ENCODE results near the gene PEX7.
"Not testable (repeated sequence)": the region's sequence is repeated elsewhere in the genome, so short reads cannot be mapped to it uniquely, and the experiment has no call there.

The PEX7 gene

GRCh38 chr6:136927292-136927691, 104.9 kb downstream of the PEX7 start:
- Histone ChIP-seq H3K9me3 (ENCODE audit: insufficient read depth, low read depth, low read length) (no peaks in the 10 kb centered on the region), H3K4me1 (ENCODE audit: insufficient read depth, low read length) (peaks cover under 1% of the 10 kb centered on the region; the same call in 1 of the 2 replicates), H3K27me3 (ENCODE audit: insufficient read depth, low read length) (peaks cover 38% of the 10 kb centered on the region), H3K4me3 (ENCODE audit: low read length) (no peak overlapping the region), H3K27ac (ENCODE audit: low read depth, low read length) (no peak overlapping the region), H3K36me3 (ENCODE audit: insufficient read depth, low read length) (no peaks in the 10 kb centered on the region), H3K9ac (ENCODE audit: low read depth, low read length) (no peak overlapping the region)
- WGBS = 70% methylated on average over 3 of the region's 3 CpGs

DNA sequence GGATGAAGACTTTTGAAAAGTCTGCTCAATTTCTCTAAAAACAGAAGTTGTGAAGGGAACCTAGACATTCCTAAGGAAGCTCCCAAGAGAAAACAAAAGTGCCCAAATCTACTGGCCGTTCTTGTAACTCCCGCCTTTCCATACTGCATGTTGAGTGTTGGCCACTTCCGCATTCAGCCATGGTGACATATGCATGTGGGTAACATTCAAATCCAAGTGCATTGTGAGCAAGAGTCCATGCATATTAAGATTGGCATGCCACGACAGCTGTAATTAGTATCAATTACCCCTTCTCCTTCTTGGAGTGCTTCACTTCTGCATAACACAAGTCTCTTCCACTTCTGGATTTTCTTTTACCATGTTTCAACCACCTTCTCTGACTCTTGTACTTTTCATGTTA, 108.1 kb downstream of the PEX7 start:
- H3K36me3 ChIP-seq (ENCODE audit: insufficient read depth, low read length) = no peaks in the 10 kb centered on the region
- peaks cover 12% of the 10 kb centered on the region; the same call in 1 of the 2 replicates for H3K4me1 ChIP-seq (ENCODE audit: insufficient read depth, low read length)
- no peak overlapping the region for H3K27ac ChIP-seq (ENCODE audit: low read depth, low read length)
- H3K9me3 ChIP-seq (ENCODE audit: insufficient read depth, low read depth, low read length) = no peaks in the 10 kb centered on the region
- no peak overlapping the region for H3K9ac ChIP-seq (ENCODE audit: low read depth, low read length)
- 93% methylated on average over 4 of the region's 4 CpGs for WGBS
- H3K27me3 ChIP-seq (ENCODE audit: insufficient read depth, low read length) = peaks cover 17% of the 10 kb centered on the region; the same call in 1 of the 2 replicates
- H3K4me3 ChIP-seq (ENCODE audit: low read length) = no peak overlapping the region

DNA sequence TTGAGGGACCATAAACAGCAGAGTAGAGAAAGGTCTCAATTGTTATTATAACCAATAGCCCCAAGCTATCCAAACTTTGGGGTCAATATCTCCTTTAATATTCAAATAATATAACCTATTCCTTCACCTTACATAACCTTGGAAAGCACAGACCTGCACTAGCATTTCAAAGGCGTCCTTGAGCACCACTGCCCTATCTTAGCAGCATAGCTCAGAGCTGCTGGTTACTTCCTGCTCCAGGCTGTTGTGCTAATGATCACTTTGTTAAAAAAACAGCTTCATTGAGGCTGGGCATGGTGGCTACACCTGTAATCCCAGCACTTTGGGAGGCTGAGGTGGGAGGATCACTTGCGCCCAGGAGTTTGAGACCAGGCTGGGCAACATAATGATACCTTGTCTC, 110.2 kb downstream of the PEX7 start:
- Histone ChIP-seq H3K36me3 (ENCODE audit: insufficient read depth, low read length) (no peaks in the 10 kb centered on the region), H3K9ac (ENCODE audit: low read depth, low read length) (no peak overlapping the region), H3K27me3 (ENCODE audit: insufficient read depth, low read length) (peaks cover 18% of the 10 kb centered on the region; the same call in 1 of the 2 replicates), H3K27ac (ENCODE audit: low read depth, low read length) (no peak overlapping the region), H3K4me1 (ENCODE audit: insufficient read depth, low read length) (peaks cover 12% of the 10 kb centered on the region; the same call in 1 of the 2 replicates), H3K9me3 (ENCODE audit: insufficient read depth, low read depth, low read length) (no peaks in the 10 kb centered on the region), H3K4me3 (ENCODE audit: low read length) (no peak overlapping the region)
- 49% methylated on average over 2 of the region's 2 CpGs for WGBS

DNA sequence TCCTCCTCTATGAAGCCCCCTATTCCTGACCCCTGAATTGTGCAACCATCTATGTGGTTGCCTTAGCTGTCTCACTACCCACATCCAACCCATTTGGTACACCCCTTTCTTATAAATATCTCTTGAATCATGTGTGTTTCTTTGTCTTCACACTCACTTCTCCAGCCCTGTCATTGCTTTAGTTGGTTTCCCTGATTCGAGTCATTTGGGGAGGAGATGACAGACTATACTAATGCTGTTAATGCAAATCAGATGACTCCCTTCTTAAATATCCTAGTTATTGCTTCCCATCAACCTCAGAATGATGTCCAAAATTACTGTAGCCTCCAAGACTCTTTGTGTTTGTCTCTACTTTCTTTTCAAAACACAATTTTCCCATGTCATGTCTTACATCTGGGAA, 122.7 kb downstream of the PEX7 start:
- H3K9ac ChIP-seq (ENCODE audit: low read depth, low read length) = no peak overlapping the region
- H3K4me1 ChIP-seq (ENCODE audit: insufficient read depth, low read length) = peaks cover 14% of the 10 kb centered on the region
- WGBS = 75% methylated on average over 1 of the region's 1 CpG
- no peak overlapping the region for H3K4me3 ChIP-seq (ENCODE audit: low read length)
- H3K36me3 ChIP-seq (ENCODE audit: insufficient read depth, low read length) = no peaks in the 10 kb centered on the region
- no peaks in the 10 kb centered on the region for H3K27me3 ChIP-seq (ENCODE audit: insufficient read depth, low read length)
- no peak overlapping the region for H3K27ac ChIP-seq (ENCODE audit: low read depth, low read length)
- peaks cover 7% of the 10 kb centered on the region for H3K9me3 ChIP-seq (ENCODE audit: insufficient read depth, low read depth, low read length)

DNA sequence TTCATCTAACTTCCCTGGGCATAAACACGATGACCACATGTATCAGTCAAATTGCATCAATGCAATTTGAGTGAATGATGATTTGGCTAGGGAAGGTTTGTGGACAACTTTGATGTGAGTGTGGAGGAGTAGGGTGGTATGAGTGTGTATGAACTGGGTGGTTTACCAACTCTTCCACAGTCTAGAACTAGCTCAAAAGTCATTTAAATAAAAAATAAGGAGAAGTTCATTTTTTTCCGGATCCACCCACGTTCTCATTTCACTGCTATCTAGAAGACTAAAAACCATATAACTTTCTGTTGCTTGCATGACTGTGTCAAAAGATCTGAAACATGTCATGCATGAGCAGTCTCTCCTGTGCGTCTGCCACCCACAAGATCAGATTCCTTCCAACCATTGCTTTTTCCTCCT, 123.3 kb downstream of the PEX7 start:
- H3K4me3 ChIP-seq (ENCODE audit: low read length) = no peak overlapping the region
- H3K36me3 ChIP-seq (ENCODE audit: insufficient read depth, low read length) = no peaks in the 10 kb centered on the region
- H3K9ac ChIP-seq (ENCODE audit: low read depth, low read length) = no peak overlapping the region
- H3K9me3 ChIP-seq (ENCODE audit: insufficient read depth, low read depth, low read length) = peaks cover 7% of the 10 kb centered on the region
- no peaks in the 10 kb centered on the region for H3K27me3 ChIP-seq (ENCODE audit: insufficient read depth, low read length)
- peaks cover 14% of the 10 kb centered on the region for H3K4me1 ChIP-seq (ENCODE audit: insufficient read depth, low read length)
- WGBS = 98% methylated on average over 4 of the region's 4 CpGs
- no peak overlapping the region for H3K27ac ChIP-seq (ENCODE audit: low read depth, low read length)

DNA sequence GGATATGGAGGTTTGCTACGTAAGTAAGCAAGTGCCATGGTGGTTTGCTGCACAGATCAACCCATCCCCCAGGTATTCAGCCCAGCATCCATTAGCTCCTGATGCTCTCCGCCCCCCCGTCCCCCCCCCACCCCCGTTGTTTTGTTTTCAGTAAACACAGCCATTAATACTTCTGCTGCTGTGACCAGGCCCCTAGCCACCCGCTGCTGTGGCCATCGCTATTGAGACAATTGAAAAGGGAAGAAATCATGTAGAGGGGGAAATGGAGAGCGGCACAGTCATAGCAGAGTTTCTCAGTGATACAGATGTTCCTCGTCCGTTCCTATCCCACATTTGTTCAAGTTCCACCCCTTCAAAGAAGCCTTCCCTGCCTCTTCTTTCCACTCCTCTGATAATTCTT, 124.6 kb downstream of the PEX7 start:
- Histone ChIP-seq H3K9ac (ENCODE audit: low read depth, low read length) (no peak overlapping the region), H3K4me1 (ENCODE audit: insufficient read depth, low read length) (peaks cover 14% of the 10 kb centered on the region), H3K27me3 (ENCODE audit: insufficient read depth, low read length) (no peaks in the 10 kb centered on the region), H3K27ac (ENCODE audit: low read depth, low read length) (no peak overlapping the region), H3K36me3 (ENCODE audit: insufficient read depth, low read length) (no peaks in the 10 kb centered on the region), H3K4me3 (ENCODE audit: low read length) (no peak overlapping the region), H3K9me3 (ENCODE audit: insufficient read depth, low read depth, low read length) (peaks cover 7% of the 10 kb centered on the region)
- WGBS = 22% methylated on average over 8 of the region's 9 CpGs

DNA sequence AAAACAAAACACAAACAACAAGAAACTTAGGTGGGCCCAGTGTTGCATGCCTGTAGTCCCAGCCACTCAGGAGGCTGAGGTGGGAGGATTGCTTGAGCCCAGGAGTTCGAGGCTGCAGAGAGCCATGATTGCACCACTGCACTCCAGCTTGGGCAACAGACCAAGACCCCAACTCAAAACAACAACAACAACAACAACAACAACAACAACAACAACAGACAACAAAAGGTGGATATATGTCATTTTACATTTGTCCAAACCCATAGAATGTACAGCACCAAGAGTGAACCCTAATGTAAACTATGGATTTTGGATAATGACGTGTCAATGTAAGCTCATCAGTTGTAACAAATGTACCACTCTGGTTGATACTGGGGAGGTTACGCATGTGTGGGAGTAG, 127.6 kb downstream of the PEX7 start:
- not testable (repeated sequence) for H3K9me3 ChIP-seq (ENCODE audit: insufficient read depth, low read depth, low read length); H3K27me3 ChIP-seq (ENCODE audit: insufficient read depth, low read length); H3K36me3 ChIP-seq (ENCODE audit: insufficient read depth, low read length); H3K9ac ChIP-seq (ENCODE audit: low read depth, low read length); H3K4me3 ChIP-seq (ENCODE audit: low read length); H3K27ac ChIP-seq (ENCODE audit: low read depth, low read length)
- 90% methylated on average over 3 of the region's 3 CpGs for WGBS
- H3K4me1 ChIP-seq (ENCODE audit: insufficient read depth, low read length) = peaks cover 16% of the 10 kb centered on the region

DNA sequence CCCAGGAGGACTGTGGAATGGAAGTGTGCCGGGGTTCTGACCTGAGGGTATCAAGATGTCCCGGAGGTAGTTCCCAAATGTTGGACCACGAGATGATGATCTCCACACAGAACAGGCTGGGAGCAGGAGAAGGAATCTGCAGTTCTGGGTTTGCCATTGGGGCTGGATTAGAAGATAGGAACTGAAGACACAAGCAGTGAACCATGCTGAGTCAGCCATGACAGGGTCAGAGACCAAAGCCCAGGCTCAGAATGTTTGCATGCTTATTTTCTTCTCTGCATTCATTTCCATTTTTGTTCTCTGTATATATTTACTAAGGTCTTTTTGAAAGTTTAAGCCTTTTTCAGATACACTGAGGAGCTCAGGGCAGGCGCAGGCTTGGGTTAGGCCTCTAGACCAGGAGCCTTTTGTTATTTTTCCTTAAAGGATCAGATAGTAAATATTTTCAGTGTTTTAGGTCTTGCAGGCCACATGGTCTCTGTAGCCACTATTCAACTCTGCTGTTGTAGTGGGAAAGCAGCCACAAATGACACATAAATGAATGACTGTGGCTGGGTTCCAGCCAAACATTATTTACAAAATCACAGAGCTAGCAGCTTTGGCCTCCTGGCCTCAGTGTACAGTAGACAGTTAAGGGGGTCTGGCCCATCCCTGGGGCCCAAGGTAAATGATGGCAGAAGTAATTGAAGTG, 128.2 kb downstream of the PEX7 start:
- H3K27ac ChIP-seq (ENCODE audit: low read depth, low read length) = no peak overlapping the region
- peaks cover 7% of the 10 kb centered on the region for H3K9me3 ChIP-seq (ENCODE audit: insufficient read depth, low read depth, low read length)
- 91% methylated on average over 4 of the region's 4 CpGs for WGBS
- H3K4me1 ChIP-seq (ENCODE audit: insufficient read depth, low read length) = peaks cover 22% of the 10 kb centered on the region
- no peak overlapping the region for H3K4me3 ChIP-seq (ENCODE audit: low read length)
- no peak overlapping the region for H3K9ac ChIP-seq (ENCODE audit: low read depth, low read length)
- no peaks in the 10 kb centered on the region for H3K27me3 ChIP-seq (ENCODE audit: insufficient read depth, low read length)
- H3K36me3 ChIP-seq (ENCODE audit: insufficient read depth, low read length) = no peaks in the 10 kb centered on the region

DNA sequence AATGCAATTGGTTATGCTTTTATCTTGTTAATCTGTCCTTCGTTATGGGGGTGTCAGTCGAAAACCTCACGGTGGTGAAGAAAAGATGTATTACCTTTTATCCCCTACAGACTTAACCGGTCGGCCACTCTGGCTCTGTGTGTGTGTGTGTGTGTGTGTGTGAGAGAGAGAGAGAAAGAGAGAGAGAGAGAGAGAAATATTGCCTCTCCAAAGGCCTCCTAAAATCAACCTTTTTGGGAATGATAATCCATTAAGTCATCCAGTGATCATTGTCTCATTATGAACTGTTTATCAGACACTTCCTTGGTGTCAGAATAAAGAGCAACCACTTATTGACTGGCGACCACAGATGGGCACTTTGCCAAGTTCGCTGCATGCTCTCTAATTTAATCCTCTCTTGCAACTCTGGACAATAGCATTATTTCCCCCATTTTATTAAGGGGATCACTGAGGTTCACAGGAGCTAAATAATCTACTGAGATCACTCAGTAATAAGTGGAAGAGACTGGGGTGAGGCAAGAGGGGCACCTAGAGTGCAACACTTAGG, 130.4 kb downstream of the PEX7 start:
- H3K4me1 ChIP-seq (ENCODE audit: insufficient read depth, low read length) = peaks cover 26% of the 10 kb centered on the region
- WGBS = 90% methylated on average over 3 of the region's 7 CpGs

DNA sequence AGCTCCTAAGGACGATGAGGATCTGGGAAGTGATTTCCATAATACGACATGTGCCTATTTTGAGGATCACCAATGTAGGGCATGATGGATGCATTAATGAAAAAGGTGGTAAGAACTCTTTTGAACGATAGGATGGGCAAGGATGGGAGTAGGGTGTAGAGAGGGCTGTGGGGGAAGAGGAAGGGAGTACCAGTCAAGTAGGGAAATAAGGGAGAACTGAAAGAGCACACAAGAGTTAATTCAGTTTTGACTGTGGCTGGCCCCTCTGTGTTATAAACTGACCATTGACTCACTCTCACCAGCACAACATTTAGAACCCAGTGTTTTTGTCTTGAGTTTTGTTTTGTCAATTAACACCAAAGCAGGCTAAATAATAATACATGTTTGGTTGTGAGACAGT, 132.7 kb downstream of the PEX7 start:
- no peak overlapping the region for H3K4me3 ChIP-seq (ENCODE audit: low read length)
- H3K27me3 ChIP-seq (ENCODE audit: insufficient read depth, low read length) = no peaks in the 10 kb centered on the region; the same call in 1 of the 2 replicates
- no peaks in the 10 kb centered on the region for H3K36me3 ChIP-seq (ENCODE audit: insufficient read depth, low read length)

More for the DNA sequence above, 130.4 kb downstream of the PEX7 start:
- Histone ChIP-seq H3K36me3 (ENCODE audit: insufficient read depth, low read length) (no peaks in the 10 kb centered on the region), H3K9me3 (ENCODE audit: insufficient read depth, low read depth, low read length) (peaks cover 7% of the 10 kb centered on the region), H3K4me3 (ENCODE audit: low read length) (no peak overlapping the region), H3K27me3 (ENCODE audit: insufficient read depth, low read length) (no peaks in the 10 kb centered on the region), H3K27ac (ENCODE audit: low read depth, low read length) (no peak overlapping the region), H3K9ac (ENCODE audit: low read depth, low read length) (no peak overlapping the region)

GRCh38 chr6:136956590-136957544, 134.5 kb downstream of the PEX7 start:
- Histone ChIP-seq H3K4me1 (ENCODE audit: insufficient read depth, low read length) (peaks cover 49% of the 10 kb centered on the region), H3K9ac (ENCODE audit: low read depth, low read length) (peak overlapping the region; percentile 55), H3K27ac (ENCODE audit: low read depth, low read length) (peak overlapping the region; percentile 98), H3K9me3 (ENCODE audit: insufficient read depth, low read depth, low read length) (no peaks in the 10 kb centered on the region), H3K36me3 (ENCODE audit: insufficient read depth, low read length) (no peaks in the 10 kb centered on the region), H3K4me3 (ENCODE audit: low read length) (no peak overlapping the region), H3K27me3 (ENCODE audit: insufficient read depth, low read length) (no peaks in the 10 kb centered on the region; the same call in 1 of the 2 replicates)
- WGBS = 14% methylated on average over 12 of the region's 14 CpGs

More for the DNA sequence above, 132.7 kb downstream of the PEX7 start:
- H3K4me1 ChIP-seq (ENCODE audit: insufficient read depth, low read length) = peaks cover 47% of the 10 kb centered on the region
- peak overlapping the region; percentile 98; the same call in 1 of the 2 replicates for H3K27ac ChIP-seq (ENCODE audit: low read depth, low read length)
- no peak overlapping the region for H3K9ac ChIP-seq (ENCODE audit: low read depth, low read length)
- 86% methylated on average over 3 of the region's 3 CpGs for WGBS
- no peaks in the 10 kb centered on the region for H3K9me3 ChIP-seq (ENCODE audit: insufficient read depth, low read depth, low read length)

All from HUES64 (cell line).